ENCODE results near the gene GPR17.

- TF ChIP-seq CTCF (IDR thresholded peaks at IDR 0.05): no peak
- no peak for TF ChIP-seq EZH2 (IDR thresholded peaks at IDR 0.05; ENCODE audit: borderline replicate concordance, insufficient read depth, low read depth, low read length, poor library complexity, severe bottlenecking)
Observed at GRCh38 chr2:127679680-127680361, 33.9 kb downstream of the GPR17 start.

Data from B cell (primary cell).